Cerebellar cortex (tissue), 1 donor: Measurements from ENCODE around the gene BMPER.

Experiments used
- DNase-seq: peaks from one replicate; pipeline ENCODE4 v3.0.0-alpha.2; 2015; ENCODE audit warnings: low spot score

Gene BMPER

GRCh38 chr7:33970536-33970935, 65.2 kb downstream of the BMPER start:
- no peak for DNase-seq

GRCh38 chr7:33971106-33971505, 65.8 kb downstream of the BMPER start:
- DNase-seq = no peak

- no peak for DNase-seq
Observed at GRCh38 chr7:33973231-33974015, 68.1 kb downstream of the BMPER start.

- DNase-seq = no peak
Observed at GRCh38 chr7:33979300-33979806, 74.0 kb downstream of the BMPER start.

GRCh38 chr7:33979807-33980355, 74.5 kb downstream of the BMPER start:
- DNase-seq = no peak

GRCh38 chr7:33981226-33981625, 75.9 kb downstream of the BMPER start:
- DNase-seq = no peak

GRCh38 chr7:33981671-33982424, 76.5 kb downstream of the BMPER start:
- no peak for DNase-seq

- no peak for DNase-seq
Observed at GRCh38 chr7:33982425-33982786, 77.1 kb downstream of the BMPER start.

- no peak for DNase-seq
Observed at GRCh38 chr7:33986451-33986850, 81.1 kb downstream of the BMPER start.

- DNase-seq = no peak
Observed at GRCh38 chr7:33986951-33987947, 81.9 kb downstream of the BMPER start.

GRCh38 chr7:33996899-33997298, 91.6 kb downstream of the BMPER start:
- no peak for DNase-seq

GRCh38 chr7:33998476-33998875, 93.1 kb downstream of the BMPER start:
- DNase-seq = no peak

- DNase-seq = no peak
Observed at GRCh38 chr7:34011017-34011695, 105.8 kb downstream of the BMPER start.

- DNase-seq = no peak
Observed at GRCh38 chr7:34011696-34012095, 106.4 kb downstream of the BMPER start.

GRCh38 chr7:34013421-34013820, 108.1 kb downstream of the BMPER start:
- DNase-seq = no peak

GRCh38 chr7:34015651-34016050, 110.3 kb downstream of the BMPER start:
- peak; percentile 97 for DNase-seq

- peak; percentile 82 for DNase-seq
Observed at GRCh38 chr7:34016876-34017275, 111.5 kb downstream of the BMPER start.

GRCh38 chr7:34019301-34019790, 114.0 kb downstream of the BMPER start:
- no peak for DNase-seq

GRCh38 chr7:34022626-34023025, 117.3 kb downstream of the BMPER start:
- no peak for DNase-seq

- no peak for DNase-seq
Observed at GRCh38 chr7:34025600-34025999, 120.3 kb downstream of the BMPER start.
